Stomach (tissue), 4 donors: ENCODE data around the gene TMEM187.

ENCODE experiments used
- EP300 ChIP-seq: sonication (generic); formaldehyde crosslinking; IDR thresholded peaks from one replicate; pipeline ENCODE4 v1.6.1; 2017; ENCODE audit warnings: antibody characterized with exemption
- POLR2AphosphoS5 ChIP-seq, 3 donors: sonication (generic); formaldehyde crosslinking; IDR thresholded peaks; one replicate each; pipeline ENCODE4 v1.6.1; 2016; ENCODE audit warnings: antibody characterized with exemption in 3 of 3
- TF ChIP-seq, protein P1 (sequence below), 7 experiments: fragments of 450-650 bp in 4 of 7; fragments of 200-600 bp in 3 of 7; sonication (generic) in 3 of 7; IDR thresholded peaks; one replicate each; pipeline ENCODE4 v1.5.1; 2016 to 2019; ENCODE audit warnings: antibody characterized with exemption in 7 of 7, control low read depth in 2 of 7, mild to moderate bottlenecking in 1 of 7

GRCh38 chrX:154019633-154020528 lies 47.3 kb downstream of the TMEM187 start, which contains the start of gene IRAK1:
- TF ChIP-seq, protein P1, sequence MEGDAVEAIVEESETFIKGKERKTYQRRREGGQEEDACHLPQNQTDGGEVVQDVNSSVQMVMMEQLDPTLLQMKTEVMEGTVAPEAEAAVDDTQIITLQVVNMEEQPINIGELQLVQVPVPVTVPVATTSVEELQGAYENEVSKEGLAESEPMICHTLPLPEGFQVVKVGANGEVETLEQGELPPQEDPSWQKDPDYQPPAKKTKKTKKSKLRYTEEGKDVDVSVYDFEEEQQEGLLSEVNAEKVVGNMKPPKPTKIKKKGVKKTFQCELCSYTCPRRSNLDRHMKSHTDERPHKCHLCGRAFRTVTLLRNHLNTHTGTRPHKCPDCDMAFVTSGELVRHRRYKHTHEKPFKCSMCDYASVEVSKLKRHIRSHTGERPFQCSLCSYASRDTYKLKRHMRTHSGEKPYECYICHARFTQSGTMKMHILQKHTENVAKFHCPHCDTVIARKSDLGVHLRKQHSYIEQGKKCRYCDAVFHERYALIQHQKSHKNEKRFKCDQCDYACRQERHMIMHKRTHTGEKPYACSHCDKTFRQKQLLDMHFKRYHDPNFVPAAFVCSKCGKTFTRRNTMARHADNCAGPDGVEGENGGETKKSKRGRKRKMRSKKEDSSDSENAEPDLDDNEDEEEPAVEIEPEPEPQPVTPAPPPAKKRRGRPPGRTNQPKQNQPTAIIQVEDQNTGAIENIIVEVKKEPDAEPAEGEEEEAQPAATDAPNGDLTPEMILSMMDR (IDR thresholded peaks at IDR 0.05): no peak
- TF ChIP-seq EP300: no peak
- no peak for TF ChIP-seq POLR2AphosphoS5 (IDR thresholded peaks at IDR 0.05)
